GM12878 (cell line): ENCODE results near the gene TLE3. TPM values are rescaled to one million over a fixed set of nuclear protein-coding genes. Genes with fewer than 3 reads are reported as not detected.
A peak's percentile ranks its signal among the peaks of the same experiment; 100 is the strongest.

Experiments used
- ATAC-seq: fragments of 200-7000 bp; cut with Tn5 transposase; 3 replicates; pipeline ENCODE4 v1.9.1; 2020; ENCODE audit warnings: mild to moderate bottlenecking, moderate library complexity
- BruUV-seq: library from RNA; stranded (reverse); fragments of 400-500 nt; replicated peaks from 2 replicates; lab custom pipeline; 2021; lab: Mats Ljungman, UMichigan
- CTCF ChIA-PET: fragments of 300-600 bp; sonication (Branson Sonifier 250); formaldehyde crosslinking; extraction: SDS; loops from one replicate; lab custom pipeline; 2021; ENCODE audit warnings: inconsistent platforms; lab: Yijun Ruan, JAX
- POLR2A ChIA-PET: fragments of 350-600 bp; formaldehyde crosslinking; extraction: SDS; loops from one replicate; lab custom pipeline; 2021; ENCODE audit warnings: inconsistent platforms; lab: Charles Lee
- RAD21 ChIA-PET: fragments of 300-600 bp; sonication (Branson Sonifier 250); formaldehyde crosslinking; loops from one replicate; lab custom pipeline; 2023; ENCODE audit warnings: antibody characterized with exemption; ENCODE audit not compliant: unreplicated experiment; lab: Charles Lee
- SMC1A ChIA-PET: fragments of 300-600 bp; sonication (Branson Sonifier 250); formaldehyde crosslinking; loops from one replicate; lab custom pipeline; 2023; ENCODE audit not compliant: unreplicated experiment, uncharacterized antibody; lab: Charles Lee
- DNase-seq: peaks from one replicate; pipeline ENCODE4 v3.0.0-alpha.2; 2011; ENCODE audit warnings: low read depth, low spot score
- FAIRE-seq: peaks from 3 replicates; lab custom pipeline; 2011; peaks lifted over from hg19 to GRCh38; lab: Jason Lieb, UNC
- H2AFZ ChIP-seq: 2 replicates; pipeline ENCODE4 v1.6.0; 2011; ENCODE audit warnings: low read depth, low read length, control low read depth; ENCODE audit not compliant: control insufficient read depth
- H3K27ac ChIP-seq: 2 replicates; pipeline ENCODE4 v1.5.1; 2011; ENCODE audit warnings: control low read depth; ENCODE audit not compliant: control insufficient read depth, insufficient read depth
- H3K27me3 ChIP-seq, 2 experiments: replicated peaks in 1 of 2; 2 replicates each; pipeline versions ENCODE4 v1.6.0 to v1.6.1; 2011; ENCODE audit warnings: low read length in 1 of 2; ENCODE audit not compliant: control insufficient read depth in 2 of 2, insufficient read depth in 2 of 2
- H3K36me3 ChIP-seq, 2 experiments: 2 replicates each; pipeline ENCODE4 v1.5.1; 2011; ENCODE audit warnings: low read length in 1 of 2; ENCODE audit not compliant: control insufficient read depth in 2 of 2, insufficient read depth in 2 of 2
- H3K4me1 ChIP-seq: 2 replicates; pipeline ENCODE4 v1.6.1; 2011; ENCODE audit warnings: mild to moderate bottlenecking, low read length, moderate library complexity, mixed read lengths; ENCODE audit not compliant: control insufficient read depth, insufficient read depth
- H3K4me2 ChIP-seq: 2 replicates; pipeline ENCODE4 v1.6.0; 2011; ENCODE audit warnings: control low read depth; ENCODE audit not compliant: control insufficient read depth, insufficient read depth
- H3K4me3 ChIP-seq: fragments of 200-600 bp; sonication (generic); 2 replicates; pipeline ENCODE4 v1.5.1; 2016
- H3K79me2 ChIP-seq: 2 replicates; pipeline ENCODE4 v1.6.0; 2011; ENCODE audit warnings: low read length; ENCODE audit not compliant: control insufficient read depth, insufficient read depth
- H3K9ac ChIP-seq: 2 replicates; pipeline ENCODE4 v1.8.0; 2011; ENCODE audit warnings: low read length, control low read depth, mixed read lengths; ENCODE audit not compliant: control insufficient read depth, insufficient read depth
- H3K9me3 ChIP-seq: replicated peaks from 3 replicates; pipeline ENCODE4 v1.5.1; 2011; ENCODE audit warnings: mild to moderate bottlenecking, low read length; ENCODE audit not compliant: control insufficient read depth, insufficient read depth
- H4K20me1 ChIP-seq: 2 replicates; pipeline ENCODE4 v1.6.0; 2011; ENCODE audit not compliant: control insufficient read depth, insufficient read depth
- CREM ChIP-seq: IDR thresholded peaks from 2 replicates; pipeline ENCODE4 v1.6.1; 2014; ENCODE audit warnings: antibody characterized with exemption, low read depth
- EZH2 ChIP-seq: IDR thresholded peaks from 2 replicates; pipeline ENCODE4 v1.6.1; 2012; ENCODE audit warnings: low read depth, mild to moderate bottlenecking, control low read depth, inconsistent platforms, low read length, borderline replicate concordance; ENCODE audit not compliant: control insufficient read depth
- IKZF1 ChIP-seq: fragments of 450-650 bp; conservative IDR thresholded peaks from 2 replicates; pipeline ENCODE4 v1.6.1; 2017; ENCODE audit warnings: antibody characterized with exemption, mild to moderate bottlenecking
- MEF2B ChIP-seq: fragments of 450-650 bp; IDR thresholded peaks from 2 replicates; pipeline ENCODE4 v1.6.1; 2018; ENCODE audit warnings: mild to moderate bottlenecking, moderate library complexity; ENCODE audit not compliant: partially characterized antibody, poor library complexity, severe bottlenecking
- NR2C1 ChIP-seq: fragments of 450-650 bp; IDR thresholded peaks from 2 replicates; pipeline ENCODE4 v1.6.1; 2017; ENCODE audit warnings: antibody characterized with exemption, mild to moderate bottlenecking, moderate library complexity
- PAX5 ChIP-seq: IDR thresholded peaks from 2 replicates; pipeline ENCODE4 v1.6.1; 2011; ENCODE audit warnings: low read depth, low read length, borderline replicate concordance
- SREBF1 ChIP-seq: IDR thresholded peaks from 2 replicates; pipeline ENCODE4 v1.6.1; 2012; ENCODE audit warnings: mild to moderate bottlenecking, low read length
- STAT3 ChIP-seq: IDR thresholded peaks from 2 replicates; pipeline ENCODE4 v1.6.1; 2011; ENCODE audit warnings: low read depth, low read length, improper control_type of control experiment
- SUPT20H ChIP-seq: IDR thresholded peaks from 2 replicates; pipeline ENCODE4 v1.6.1; 2011; ENCODE audit warnings: low read depth, mild to moderate bottlenecking, low read length, moderate library complexity, borderline replicate concordance; ENCODE audit not compliant: control insufficient read depth
- SUZ12 ChIP-seq: fragments of 200-600 bp; sonication (generic); IDR thresholded peaks from one replicate; pipeline ENCODE4 v1.6.1; 2018; ENCODE audit warnings: antibody characterized with exemption, mild to moderate bottlenecking; ENCODE audit not compliant: unreplicated experiment
- TCF12 ChIP-seq: IDR thresholded peaks from 2 replicates; pipeline ENCODE4 v1.6.1; 2011; ENCODE audit warnings: low read depth, mild to moderate bottlenecking, low read length
- YBX1 ChIP-seq: fragments of 450-650 bp; IDR thresholded peaks from 2 replicates; pipeline ENCODE4 v1.6.1; 2016; ENCODE audit warnings: antibody characterized with exemption
- ZBED1 ChIP-seq: IDR thresholded peaks from 2 replicates; pipeline ENCODE4 v1.6.1; 2016; ENCODE audit warnings: borderline replicate concordance
- ZNF24 ChIP-seq: fragments of 450-650 bp; IDR thresholded peaks from 2 replicates; pipeline ENCODE4 v1.6.1; 2017; ENCODE audit warnings: antibody characterized with exemption, mild to moderate bottlenecking
- WGBS: methylation state at CpG from one replicate; pipeline ENCODE4 v1.1.6; 2016; ENCODE audit warnings: low lambda C conversion rate; ENCODE audit not compliant: insufficient replicate concordance, insufficient coverage; ENCODE audit errors: missing lambda C conversion rate; 5-methylcytosine and 5-hydroxymethylcytosine counted together
- in situ Hi-C: fragments of 300-500 bp; cut with MboI; formaldehyde crosslinking; loops from 9 replicates; pipeline ENCODE4 v1.14.3; 2018; ENCODE audit warnings: mixed read lengths
- intact Hi-C: fragments of 100-400 bp; cut with micrococcal nuclease; formaldehyde crosslinking; loops from one replicate; pipeline ENCODE4 v1.14.2; 2022; ENCODE audit not compliant: unreplicated experiment
- polyA plus RNA-seq, 11 experiments: library from polyadenylated mRNA; depleted of rRNA in 4 of 11; unstranded in 6 of 11; stranded (reverse) in 5 of 11; fragments of >200 nt; fragmentation: Nextera tagmentation in 4 of 11; fragmentation: Illumina TruSeq in 1 of 11; extraction: Ambion mirVana in 4 of 11; extraction: Trizol in 1 of 11; gene quantifications; 1 replicate in 1 of 11; 2 replicates in 10 of 11; pipeline versions ENCODE4 v1.2.1 to v1.2.3, GENCODE V29; 2011 to 2016; ENCODE audit warnings: inconsistent platforms in 2 of 11, missing spikeins in 2 of 11, low read depth in 1 of 11
- total RNA-seq, 4 experiments: library from RNA; depleted of rRNA in 3 of 4; stranded (reverse); fragments of >200 nt in 3 of 4; fragmentation: Illumina TruSeq in 1 of 4; extraction: Trizol in 1 of 4; gene quantifications; 2 replicates each; pipeline versions ENCODE4 v1.2.1 to v1.2.3, GENCODE V29; 2013 to 2021
- TF ChIP-seq, protein P1 (sequence below): fragments of 450-650 bp; IDR thresholded peaks from 2 replicates; pipeline ENCODE4 v1.6.1; 2018; ENCODE audit warnings: mild to moderate bottlenecking, low read depth, moderate library complexity; ENCODE audit not compliant: partially characterized antibody
- TF ChIP-seq, protein P2 (sequence below): fragments of 450-650 bp; IDR thresholded peaks from 2 replicates; pipeline ENCODE4 v1.6.1; 2017; ENCODE audit warnings: borderline replicate concordance
- TF ChIP-seq, protein P3 (sequence below): IDR thresholded peaks from 2 replicates; pipeline ENCODE4 v1.6.1; 2012; ENCODE audit warnings: low read depth, low read length, improper control_type of control experiment

TLE3 gene
- total and polyA plus RNA-seq, 10 of the 15 experiments (the other 5 are each of a cell fraction or from before 2014, with no cell fraction given) = 1.2 to 65.5 (median 9.7) TPM

DNA sequence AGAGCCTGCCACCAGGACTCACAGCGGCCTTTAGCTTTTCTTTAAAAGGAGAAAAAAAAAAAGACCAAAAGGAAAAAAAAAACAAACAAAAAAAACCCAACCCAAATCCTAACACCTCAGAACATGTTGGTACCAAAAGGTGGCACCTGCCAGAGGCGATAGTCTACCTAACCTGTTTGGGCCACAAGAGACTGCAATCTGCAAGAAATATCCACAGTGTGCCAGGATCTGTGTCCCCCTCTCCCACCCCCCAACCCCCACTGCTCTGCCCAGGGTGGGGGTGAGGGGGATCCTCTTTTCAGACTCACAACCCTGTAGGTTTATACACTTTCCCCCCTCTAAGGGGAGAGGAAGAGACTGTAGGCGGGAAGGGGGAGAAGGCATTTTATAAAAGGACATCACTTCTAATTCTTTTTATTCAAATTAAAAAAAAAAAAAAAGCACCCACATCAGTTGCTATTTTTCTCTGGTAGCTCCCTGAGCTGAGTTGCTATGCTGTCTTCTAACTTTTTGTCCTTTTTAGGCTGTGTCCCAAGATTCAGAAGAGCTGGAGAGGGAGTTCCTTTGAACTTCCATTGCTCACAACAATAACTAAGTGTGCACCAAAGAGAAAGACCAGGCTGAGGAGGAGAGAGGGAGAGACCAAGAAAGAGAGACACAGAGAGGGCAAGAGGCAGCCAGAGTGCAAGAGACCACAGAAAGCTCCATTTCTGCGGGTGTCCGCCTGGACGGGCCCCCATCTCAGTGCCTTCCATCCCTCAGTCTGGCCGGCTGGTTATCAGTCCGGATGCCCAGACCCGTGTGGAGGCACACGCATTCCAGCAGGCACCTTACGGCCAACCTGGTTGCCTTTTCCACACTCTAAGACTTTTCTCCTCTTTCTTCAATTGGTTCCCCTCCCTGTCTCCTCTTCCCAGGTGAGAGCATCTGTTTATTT lies 48.9 kb downstream of the TLE3 start:
- 97% methylated on average over 10 of the region's 11 CpGs for WGBS
- no peaks in the 10 kb centered on the region; the same call in 1 of the 2 replicates for H4K20me1 ChIP-seq
- no peak overlapping the region for H3K4me2 ChIP-seq
- CTCF ChIA-PET = interaction anchor here (0.7 kb wide), 1 partner anchor 9 kb away, joined by 3 read pairs; no protein-coding TSS in a partner anchor
- no peak overlapping the region for H3K4me3 ChIP-seq
- RAD21 ChIA-PET = no interaction called here
- SMC1A ChIA-PET = interaction anchor here (1.2 kb wide), 1 partner anchor 14 kb away, joined by 4 read pairs; no protein-coding TSS in a partner anchor
- H3K27me3 ChIP-seq = no peaks in the 10 kb centered on the region
- peaks cover 14 to 15% of the 10 kb centered on the region in 2 experiments; a peak in 3 of 4 replicates for H3K36me3 ChIP-seq
- FAIRE-seq (no peak), DNase-seq (no peak), ATAC-seq (no peak)
- no peak overlapping the region for H3K9ac ChIP-seq
- POLR2A ChIA-PET = interaction anchor here (0.6 to 0.8 kb wide), 4 partner anchors 8 to 455 kb away, joined by 3 to 6 read pairs (median 4); no protein-coding TSS in a partner anchor
- intact Hi-C loops = no loop called here
- no peaks in the 10 kb centered on the region for H3K4me1 ChIP-seq
- TSS peak; percentile 63 for BruUV-seq
- H2AFZ ChIP-seq = no peak overlapping the region
- no peaks in the 10 kb centered on the region for H3K9me3 ChIP-seq
- H3K27ac ChIP-seq = no peak overlapping the region
- in situ Hi-C loops = no loop called here
- no peaks in the 10 kb centered on the region for H3K79me2 ChIP-seq
- TF ChIP-seq YBX1 = no peak
- no peak for TF ChIP-seq ZNF24
- no peak for TF ChIP-seq IKZF1
- no peak for TF ChIP-seq SUZ12
- no peak for TF ChIP-seq SUPT20H
- TF ChIP-seq PAX5 = no peak
- TF ChIP-seq TCF12 = no peak
- no peak for TF ChIP-seq STAT3
- TF ChIP-seq, protein P1, sequence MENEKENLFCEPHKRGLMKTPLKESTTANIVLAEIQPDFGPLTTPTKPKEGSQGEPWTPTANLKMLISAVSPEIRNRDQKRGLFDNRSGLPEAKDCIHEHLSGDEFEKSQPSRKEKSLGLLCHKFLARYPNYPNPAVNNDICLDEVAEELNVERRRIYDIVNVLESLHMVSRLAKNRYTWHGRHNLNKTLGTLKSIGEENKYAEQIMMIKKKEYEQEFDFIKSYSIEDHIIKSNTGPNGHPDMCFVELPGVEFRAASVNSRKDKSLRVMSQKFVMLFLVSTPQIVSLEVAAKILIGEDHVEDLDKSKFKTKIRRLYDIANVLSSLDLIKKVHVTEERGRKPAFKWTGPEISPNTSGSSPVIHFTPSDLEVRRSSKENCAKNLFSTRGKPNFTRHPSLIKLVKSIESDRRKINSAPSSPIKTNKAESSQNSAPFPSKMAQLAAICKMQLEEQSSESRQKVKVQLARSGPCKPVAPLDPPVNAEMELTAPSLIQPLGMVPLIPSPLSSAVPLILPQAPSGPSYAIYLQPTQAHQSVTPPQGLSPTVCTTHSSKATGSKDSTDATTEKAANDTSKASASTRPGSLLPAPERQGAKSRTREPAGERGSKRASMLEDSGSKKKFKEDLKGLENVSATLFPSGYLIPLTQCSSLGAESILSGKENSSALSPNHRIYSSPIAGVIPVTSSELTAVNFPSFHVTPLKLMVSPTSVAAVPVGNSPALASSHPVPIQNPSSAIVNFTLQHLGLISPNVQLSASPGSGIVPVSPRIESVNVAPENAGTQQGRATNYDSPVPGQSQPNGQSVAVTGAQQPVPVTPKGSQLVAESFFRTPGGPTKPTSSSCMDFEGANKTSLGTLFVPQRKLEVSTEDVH = no peak
- no peak for TF ChIP-seq ZBED1
- TF ChIP-seq CREM = no peak
- no peak for TF ChIP-seq MEF2B
- TF ChIP-seq NR2C1 = no peak
- TF ChIP-seq SREBF1 = no peak
- TF ChIP-seq, protein P2, sequence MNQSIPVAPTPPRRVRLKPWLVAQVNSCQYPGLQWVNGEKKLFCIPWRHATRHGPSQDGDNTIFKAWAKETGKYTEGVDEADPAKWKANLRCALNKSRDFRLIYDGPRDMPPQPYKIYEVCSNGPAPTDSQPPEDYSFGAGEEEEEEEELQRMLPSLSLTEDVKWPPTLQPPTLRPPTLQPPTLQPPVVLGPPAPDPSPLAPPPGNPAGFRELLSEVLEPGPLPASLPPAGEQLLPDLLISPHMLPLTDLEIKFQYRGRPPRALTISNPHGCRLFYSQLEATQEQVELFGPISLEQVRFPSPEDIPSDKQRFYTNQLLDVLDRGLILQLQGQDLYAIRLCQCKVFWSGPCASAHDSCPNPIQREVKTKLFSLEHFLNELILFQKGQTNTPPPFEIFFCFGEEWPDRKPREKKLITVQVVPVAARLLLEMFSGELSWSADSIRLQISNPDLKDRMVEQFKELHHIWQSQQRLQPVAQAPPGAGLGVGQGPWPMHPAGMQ = no peak
- TF ChIP-seq, protein P3, sequence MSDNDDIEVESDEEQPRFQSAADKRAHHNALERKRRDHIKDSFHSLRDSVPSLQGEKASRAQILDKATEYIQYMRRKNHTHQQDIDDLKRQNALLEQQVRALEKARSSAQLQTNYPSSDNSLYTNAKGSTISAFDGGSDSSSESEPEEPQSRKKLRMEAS = no peak
- TF ChIP-seq EZH2 = no peak
